WTC11 (cell line): ENCODE results near the gene SNX32. TPM values are rescaled to one million over a fixed set of nuclear protein-coding genes. Genes with fewer than 3 reads are reported as not detected.

Source experiments
- ATAC-seq: fragments of 200-7000 bp; cut with Tn5 transposase; 2 replicates; pipeline ENCODE4 v1.10.0; 2021; ENCODE audit warnings: mild to moderate bottlenecking, moderate library complexity
- CTCF ChIA-PET: fragments of 300-600 bp; sonication (Branson Sonifier 250); formaldehyde crosslinking; loops from one replicate; lab custom pipeline; 2021; ENCODE audit warnings: antibody characterized with exemption; lab: Charles Lee
- POLR2A ChIA-PET: fragments of 350-600 bp; sonication (Branson Sonifier 250); formaldehyde crosslinking; loops from one replicate; lab custom pipeline; 2021; ENCODE audit warnings: antibody characterized with exemption; lab: Charles Lee
- DNase-seq: peaks from one replicate; pipeline ENCODE4 v3.0.0; 2021; ENCODE audit warnings: low spot score
- H3K27ac Mint-ChIP-seq: 2 replicates; pipeline ENCODE4 v1.8.0; 2021; ENCODE audit warnings: mixed read lengths
- H3K27me3 Mint-ChIP-seq: 2 replicates; pipeline ENCODE4 v1.8.0; 2021; ENCODE audit warnings: low read depth, mild to moderate bottlenecking, moderate library complexity, mixed read lengths
- H3K36me3 Mint-ChIP-seq: 2 replicates; pipeline ENCODE4 v1.8.0; 2021; ENCODE audit warnings: mixed read lengths
- H3K4me1 Mint-ChIP-seq: 2 replicates; pipeline ENCODE4 v1.8.0; 2022; ENCODE audit warnings: mixed read lengths
- H3K4me3 Mint-ChIP-seq: 2 replicates; pipeline ENCODE4 v1.8.0; 2021; ENCODE audit warnings: mild to moderate bottlenecking, moderate library complexity, mixed read lengths
- H3K9me3 Mint-ChIP-seq: 2 replicates; pipeline ENCODE4 v1.8.0; 2021; ENCODE audit warnings: mixed read lengths
- NFYB ChIP-seq: sonication (generic); formaldehyde crosslinking; conservative IDR thresholded peaks from 2 replicates; pipeline ENCODE4 v1.8.0; 2022; ENCODE audit warnings: low read depth, missing genetic modification reagents
- OVOL2 ChIP-seq: fragments of 250-450 bp; sonication (Bioruptor Pico); IDR thresholded peaks from 2 replicates; pipeline ENCODE4 v1.9.0; 2021; ENCODE audit warnings: mild to moderate bottlenecking, borderline replicate concordance
- SMAD4 ChIP-seq: sonication (generic); formaldehyde crosslinking; IDR thresholded peaks from 2 replicates; pipeline ENCODE4 v1.8.0; 2022; ENCODE audit warnings: mild to moderate bottlenecking, missing genetic modification reagents
- SP1 ChIP-seq: sonication (generic); formaldehyde crosslinking; conservative IDR thresholded peaks from 2 replicates; pipeline ENCODE4 v1.8.1; 2022; ENCODE audit warnings: missing genetic modification reagents
- ZNF232 ChIP-seq: sonication (generic); formaldehyde crosslinking; IDR thresholded peaks from 2 replicates; pipeline ENCODE4 v1.8.0; 2022; ENCODE audit warnings: mild to moderate bottlenecking, missing genetic modification reagents
- ZNF396 ChIP-seq: fragments of 250-450 bp; sonication (Bioruptor Pico); IDR thresholded peaks from 2 replicates; pipeline ENCODE4 v1.8.0; 2021; ENCODE audit warnings: mild to moderate bottlenecking, moderate library complexity, borderline replicate concordance
- ZNF416 ChIP-seq: fragments of 250-450 bp; sonication (Bioruptor Pico); IDR thresholded peaks from 2 replicates; pipeline ENCODE4 v1.9.0; 2021; ENCODE audit warnings: mild to moderate bottlenecking, inconsistent platforms
- ZNF423 ChIP-seq: fragments of 250-450 bp; sonication (Bioruptor Pico); IDR thresholded peaks from 2 replicates; pipeline ENCODE4 v2.1.2; 2022; ENCODE audit warnings: mild to moderate bottlenecking, moderate library complexity
- total RNA-seq: library from RNA; stranded (reverse); gene quantifications from 3 replicates; pipeline ENCODE4 v1.2.3, GENCODE V29; 2021
- TF ChIP-seq, protein P1 (sequence below): fragments of 250-450 bp; sonication (Bioruptor Pico); IDR thresholded peaks from 2 replicates; pipeline ENCODE4 v1.9.0; 2021; ENCODE audit warnings: mild to moderate bottlenecking, borderline replicate concordance
- TF ChIP-seq, protein P2 (sequence below): fragments of 250-450 bp; sonication (Bioruptor Pico); IDR thresholded peaks from 2 replicates; pipeline ENCODE4 v2.1.2; 2022; ENCODE audit warnings: mild to moderate bottlenecking, moderate library complexity
- TF ChIP-seq, protein P3 (sequence below): sonication (generic); formaldehyde crosslinking; IDR thresholded peaks from 2 replicates; pipeline ENCODE4 v1.8.1; 2022; ENCODE audit warnings: mild to moderate bottlenecking, moderate library complexity, missing genetic modification reagents
- TF ChIP-seq, protein P4 (sequence below): sonication (generic); formaldehyde crosslinking; IDR thresholded peaks from 2 replicates; pipeline ENCODE4 v1.8.1; 2023; ENCODE audit warnings: mild to moderate bottlenecking, missing genetic modification reagents, moderate library complexity
- TF ChIP-seq, protein P5 (sequence below): sonication (generic); formaldehyde crosslinking; IDR thresholded peaks from 2 replicates; pipeline ENCODE4 v1.8.0; 2022; ENCODE audit warnings: mild to moderate bottlenecking, missing genetic modification reagents
- TF ChIP-seq, protein P6 (sequence below): sonication (generic); formaldehyde crosslinking; IDR thresholded peaks from 2 replicates; pipeline ENCODE4 v1.8.1; 2023; ENCODE audit warnings: mild to moderate bottlenecking, missing genetic modification reagents, moderate library complexity

Gene SNX32
- total RNA-seq, 1 experiment from 2014 or later: 2.9 TPM

DNA sequence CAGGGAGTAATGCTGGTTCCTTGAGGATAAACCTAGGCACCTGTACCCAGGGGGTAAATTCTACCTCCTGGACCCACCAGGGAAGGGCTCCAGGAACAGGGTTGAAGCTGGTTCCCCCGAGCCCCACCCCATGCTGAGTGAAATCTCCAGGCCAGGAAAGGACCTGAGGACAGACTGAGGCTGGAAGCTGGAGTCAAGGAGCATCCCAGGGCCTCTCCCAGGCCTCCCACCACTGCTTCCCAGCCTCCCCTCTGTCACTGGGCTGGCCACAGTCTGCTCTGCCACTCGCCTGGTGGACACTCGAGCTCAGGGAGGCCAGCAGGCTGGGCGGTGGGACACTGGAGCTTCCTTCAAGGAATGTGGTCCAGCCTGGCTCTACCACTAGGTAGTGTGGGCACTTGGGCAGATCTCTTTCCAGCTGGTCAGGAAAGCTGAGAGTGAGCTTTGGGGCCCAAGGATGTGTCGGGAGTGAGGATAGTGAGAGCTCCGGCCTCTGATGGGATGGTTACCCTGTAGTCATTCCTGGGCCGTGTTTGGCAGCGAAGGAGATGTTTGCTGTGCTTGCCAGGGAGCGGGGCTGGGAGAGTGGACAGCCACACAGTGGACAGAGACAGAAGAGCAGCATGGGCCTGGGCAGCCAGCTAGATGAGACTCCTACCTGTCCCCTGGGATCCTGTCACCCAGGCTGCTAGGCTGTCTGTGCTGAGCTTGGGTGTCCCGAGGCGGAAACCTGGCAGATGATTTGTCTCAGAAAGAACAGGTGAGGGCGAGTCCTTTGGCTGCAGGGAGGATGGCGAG lies 43.5 kb upstream of the SNX32 start:
- Mint-ChIP-seq H3K27me3 (peaks cover 31% of the 10 kb centered on the region), H3K27ac (peak overlapping the region; percentile 71), H3K4me3 (no peak overlapping the region)
- TF ChIP-seq ZNF423 (CRISPR knock-in tag) (no peak), ZNF416 (CRISPR knock-in tag) (no peak)
- TF ChIP-seq, all 79 proteins: peak for 0
- ATAC-seq: no peak
- POLR2A ChIA-PET: interaction anchor here (0.7 to 2.1 kb wide), 3 partner anchors 10 to 25 kb away, joined by 3 to 6 read pairs (median 3); no protein-coding TSS in a partner anchor
- no peak for DNase-seq
- peaks cover 5% of the 10 kb centered on the region; the same call in 1 of the 2 replicates for H3K36me3 Mint-ChIP-seq
- no peaks in the 10 kb centered on the region for H3K9me3 Mint-ChIP-seq
- CTCF ChIA-PET: interaction anchor here (0.5 to 8.5 kb wide), 11 partner anchors 8 to 110 kb away, joined by 3 to 151 read pairs (median 6); partner anchors contain the start of genes AP5B1, FIBP and MUS81
- peaks cover 38% of the 10 kb centered on the region for H3K4me1 Mint-ChIP-seq

DNA sequence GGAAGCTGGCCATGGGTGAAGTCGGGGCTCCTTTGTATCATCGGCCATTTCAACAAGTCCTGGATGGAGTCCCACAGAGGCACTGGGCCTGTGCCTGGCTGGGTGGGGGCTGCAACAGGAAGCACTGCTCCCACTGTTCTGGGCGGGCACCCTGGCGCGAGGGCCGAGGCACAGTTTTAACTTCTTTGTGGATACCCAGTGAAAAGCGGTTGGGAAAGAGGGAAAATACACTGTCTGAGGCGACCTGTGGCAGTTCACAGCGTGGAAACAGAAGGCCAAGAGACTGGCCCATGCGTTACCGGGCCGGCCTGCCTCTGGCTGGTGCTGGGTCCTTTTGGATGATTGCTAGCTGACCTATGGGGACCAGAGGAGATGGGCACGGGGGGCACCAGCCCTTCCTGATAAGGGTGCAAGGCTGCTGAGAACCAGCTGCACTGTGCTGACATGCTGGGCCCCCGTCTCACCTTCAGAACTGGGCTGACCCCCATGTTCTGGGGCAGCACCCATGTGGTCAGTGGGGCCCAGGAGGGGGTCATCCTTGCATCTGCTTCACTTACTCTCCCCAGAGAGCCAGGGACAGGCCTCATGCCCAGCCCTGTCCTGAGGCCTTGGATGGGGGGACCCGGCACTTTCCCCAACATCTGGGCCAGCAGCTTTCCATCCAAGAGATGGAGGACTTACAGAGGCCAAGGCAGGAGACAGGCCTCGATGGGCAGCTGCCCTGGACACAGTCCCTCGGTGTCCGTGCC lies 42.7 kb upstream of the SNX32 start:
- no peaks in the 10 kb centered on the region for H3K9me3 Mint-ChIP-seq
- H3K4me1 Mint-ChIP-seq: peaks cover 32% of the 10 kb centered on the region
- H3K27me3 Mint-ChIP-seq: peaks cover 23% of the 10 kb centered on the region
- peaks cover 5% of the 10 kb centered on the region; the same call in 1 of the 2 replicates for H3K36me3 Mint-ChIP-seq
- CTCF ChIA-PET: interaction anchor here (1.0 to 8.5 kb wide), 10 partner anchors 8 to 254 kb away, joined by 4 to 151 read pairs (median 6); partner anchors contain the start of genes AP5B1, FIBP and MUS81
- POLR2A ChIA-PET: interaction anchor here (1.2 kb wide), 1 partner anchor 13 kb away, joined by 3 read pairs; no protein-coding TSS in a partner anchor
- no peak for DNase-seq
- no peak for ATAC-seq
- TF ChIP-seq, protein P1, sequence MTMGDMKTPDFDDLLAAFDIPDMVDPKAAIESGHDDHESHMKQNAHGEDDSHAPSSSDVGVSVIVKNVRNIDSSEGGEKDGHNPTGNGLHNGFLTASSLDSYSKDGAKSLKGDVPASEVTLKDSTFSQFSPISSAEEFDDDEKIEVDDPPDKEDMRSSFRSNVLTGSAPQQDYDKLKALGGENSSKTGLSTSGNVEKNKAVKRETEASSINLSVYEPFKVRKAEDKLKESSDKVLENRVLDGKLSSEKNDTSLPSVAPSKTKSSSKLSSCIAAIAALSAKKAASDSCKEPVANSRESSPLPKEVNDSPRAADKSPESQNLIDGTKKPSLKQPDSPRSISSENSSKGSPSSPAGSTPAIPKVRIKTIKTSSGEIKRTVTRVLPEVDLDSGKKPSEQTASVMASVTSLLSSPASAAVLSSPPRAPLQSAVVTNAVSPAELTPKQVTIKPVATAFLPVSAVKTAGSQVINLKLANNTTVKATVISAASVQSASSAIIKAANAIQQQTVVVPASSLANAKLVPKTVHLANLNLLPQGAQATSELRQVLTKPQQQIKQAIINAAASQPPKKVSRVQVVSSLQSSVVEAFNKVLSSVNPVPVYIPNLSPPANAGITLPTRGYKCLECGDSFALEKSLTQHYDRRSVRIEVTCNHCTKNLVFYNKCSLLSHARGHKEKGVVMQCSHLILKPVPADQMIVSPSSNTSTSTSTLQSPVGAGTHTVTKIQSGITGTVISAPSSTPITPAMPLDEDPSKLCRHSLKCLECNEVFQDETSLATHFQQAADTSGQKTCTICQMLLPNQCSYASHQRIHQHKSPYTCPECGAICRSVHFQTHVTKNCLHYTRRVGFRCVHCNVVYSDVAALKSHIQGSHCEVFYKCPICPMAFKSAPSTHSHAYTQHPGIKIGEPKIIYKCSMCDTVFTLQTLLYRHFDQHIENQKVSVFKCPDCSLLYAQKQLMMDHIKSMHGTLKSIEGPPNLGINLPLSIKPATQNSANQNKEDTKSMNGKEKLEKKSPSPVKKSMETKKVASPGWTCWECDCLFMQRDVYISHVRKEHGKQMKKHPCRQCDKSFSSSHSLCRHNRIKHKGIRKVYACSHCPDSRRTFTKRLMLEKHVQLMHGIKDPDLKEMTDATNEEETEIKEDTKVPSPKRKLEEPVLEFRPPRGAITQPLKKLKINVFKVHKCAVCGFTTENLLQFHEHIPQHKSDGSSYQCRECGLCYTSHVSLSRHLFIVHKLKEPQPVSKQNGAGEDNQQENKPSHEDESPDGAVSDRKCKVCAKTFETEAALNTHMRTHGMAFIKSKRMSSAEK (CRISPR knock-in tag): no peak
- TF ChIP-seq, protein P2, sequence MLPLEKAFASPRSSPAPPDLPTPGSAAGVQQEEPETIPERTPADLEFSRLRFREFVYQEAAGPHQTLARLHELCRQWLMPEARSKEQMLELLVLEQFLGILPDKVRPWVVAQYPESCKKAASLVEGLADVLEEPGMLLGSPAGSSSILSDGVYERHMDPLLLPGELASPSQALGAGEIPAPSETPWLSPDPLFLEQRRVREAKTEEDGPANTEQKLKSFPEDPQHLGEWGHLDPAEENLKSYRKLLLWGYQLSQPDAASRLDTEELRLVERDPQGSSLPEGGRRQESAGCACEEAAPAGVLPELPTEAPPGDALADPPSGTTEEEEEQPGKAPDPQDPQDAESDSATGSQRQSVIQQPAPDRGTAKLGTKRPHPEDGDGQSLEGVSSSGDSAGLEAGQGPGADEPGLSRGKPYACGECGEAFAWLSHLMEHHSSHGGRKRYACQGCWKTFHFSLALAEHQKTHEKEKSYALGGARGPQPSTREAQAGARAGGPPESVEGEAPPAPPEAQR: no peak
- TF ChIP-seq OVOL2 (no peak), ZNF416 (CRISPR knock-in tag) (no peak)
- 0 out of 2 replicates have a peak overlapping the region, but pooled peaks have one; percentile 49 for H3K27ac Mint-ChIP-seq
- no peak overlapping the region for H3K4me3 Mint-ChIP-seq

DNA sequence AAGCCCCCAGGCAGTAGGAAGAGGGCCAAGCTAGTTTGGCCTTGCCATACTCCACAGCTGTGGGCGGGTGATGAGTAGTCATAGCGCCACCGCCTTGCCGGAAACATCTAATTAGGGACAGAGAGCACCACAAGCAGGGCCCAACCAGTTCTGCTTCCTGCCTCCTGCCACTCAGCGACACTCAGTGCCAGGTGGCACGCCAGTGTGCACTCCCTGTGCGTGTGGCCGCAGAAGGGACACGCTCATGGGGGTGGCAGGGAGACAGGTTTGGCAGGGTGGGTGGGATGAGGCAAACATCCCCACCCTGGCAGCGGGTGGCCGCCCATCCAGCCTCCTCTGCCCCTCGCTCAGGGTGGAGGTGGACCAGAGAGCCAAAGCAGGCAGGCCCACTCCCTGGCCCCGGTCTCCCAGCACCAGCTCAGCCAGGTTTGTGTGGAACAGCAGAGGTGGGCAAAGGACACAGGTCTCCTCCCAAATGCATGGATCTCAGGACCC lies 42.0 kb upstream of the SNX32 start:
- H3K36me3 Mint-ChIP-seq: peaks cover 5% of the 10 kb centered on the region; the same call in 1 of the 2 replicates
- H3K4me3 Mint-ChIP-seq: no peak overlapping the region
- TF ChIP-seq, protein P3, sequence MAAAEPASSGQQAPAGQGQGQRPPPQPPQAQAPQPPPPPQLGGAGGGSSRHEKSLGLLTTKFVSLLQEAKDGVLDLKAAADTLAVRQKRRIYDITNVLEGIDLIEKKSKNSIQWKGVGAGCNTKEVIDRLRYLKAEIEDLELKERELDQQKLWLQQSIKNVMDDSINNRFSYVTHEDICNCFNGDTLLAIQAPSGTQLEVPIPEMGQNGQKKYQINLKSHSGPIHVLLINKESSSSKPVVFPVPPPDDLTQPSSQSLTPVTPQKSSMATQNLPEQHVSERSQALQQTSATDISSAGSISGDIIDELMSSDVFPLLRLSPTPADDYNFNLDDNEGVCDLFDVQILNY (CRISPR knock-in tag): no peak
- TF ChIP-seq SMAD4 (CRISPR knock-in tag): 0 out of 2 replicates have a peak, but pooled peaks have one; percentile 30
- H3K27ac Mint-ChIP-seq: no peak overlapping the region
- H3K9me3 Mint-ChIP-seq: no peaks in the 10 kb centered on the region
- ChIA-PET CTCF (interaction anchor here (1.0 to 8.5 kb wide), 4 partner anchors 10 to 253 kb away, joined by 4 to 151 read pairs (median 4); partner anchors contain the start of gene AP5B1), POLR2A (no interaction called here)
- ATAC-seq (no peak), DNase-seq (no peak)
- H3K4me1 Mint-ChIP-seq: peaks cover 32% of the 10 kb centered on the region
- H3K27me3 Mint-ChIP-seq: peaks cover 18% of the 10 kb centered on the region

DNA sequence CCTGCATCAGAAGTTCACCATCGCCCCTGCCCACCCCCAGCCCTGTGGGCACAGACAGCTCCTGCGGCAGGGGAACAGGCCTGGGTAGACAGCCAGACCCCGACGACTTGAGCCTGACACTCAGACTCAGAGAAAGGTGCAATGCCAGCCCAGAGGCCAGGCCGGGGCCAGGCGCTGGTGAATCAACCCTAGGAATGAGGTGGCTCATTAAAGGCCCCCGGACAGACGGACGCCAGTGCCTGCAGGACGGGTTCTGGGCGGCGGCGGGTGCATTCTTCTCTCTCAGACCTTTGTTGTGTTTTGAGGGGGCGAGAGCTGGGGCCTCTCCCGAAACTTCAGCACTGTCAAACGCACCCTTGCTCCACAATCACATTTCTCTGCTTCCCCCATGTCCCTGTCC lies 41.3 kb upstream of the SNX32 start:
- H3K4me1 Mint-ChIP-seq: peaks cover 38% of the 10 kb centered on the region
- ATAC-seq (no peak), DNase-seq (no peak)
- CTCF ChIA-PET: interaction anchor here (1.5 to 8.5 kb wide), 2 partner anchors 13 to 48 kb away, joined by 4 to 151 read pairs; partner anchors contain the start of gene AP5B1
- peak overlapping the region; percentile 83 for H3K27ac Mint-ChIP-seq
- POLR2A ChIA-PET: no interaction called here
- no peaks in the 10 kb centered on the region for H3K9me3 Mint-ChIP-seq
- H3K36me3 Mint-ChIP-seq: peaks cover 5% of the 10 kb centered on the region; the same call in 1 of the 2 replicates
- peaks cover 13% of the 10 kb centered on the region for H3K27me3 Mint-ChIP-seq
- H3K4me3 Mint-ChIP-seq: no peak overlapping the region
- TF ChIP-seq SP1 (CRISPR knock-in tag): no peak
- TF ChIP-seq, protein P4, sequence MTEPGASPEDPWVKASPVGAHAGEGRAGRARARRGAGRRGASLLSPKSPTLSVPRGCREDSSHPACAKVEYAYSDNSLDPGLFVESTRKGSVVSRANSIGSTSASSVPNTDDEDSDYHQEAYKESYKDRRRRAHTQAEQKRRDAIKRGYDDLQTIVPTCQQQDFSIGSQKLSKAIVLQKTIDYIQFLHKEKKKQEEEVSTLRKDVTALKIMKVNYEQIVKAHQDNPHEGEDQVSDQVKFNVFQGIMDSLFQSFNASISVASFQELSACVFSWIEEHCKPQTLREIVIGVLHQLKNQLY (CRISPR knock-in tag): no peak
- TF ChIP-seq ZNF232 (CRISPR knock-in tag): no peak
- TF ChIP-seq, protein P5, sequence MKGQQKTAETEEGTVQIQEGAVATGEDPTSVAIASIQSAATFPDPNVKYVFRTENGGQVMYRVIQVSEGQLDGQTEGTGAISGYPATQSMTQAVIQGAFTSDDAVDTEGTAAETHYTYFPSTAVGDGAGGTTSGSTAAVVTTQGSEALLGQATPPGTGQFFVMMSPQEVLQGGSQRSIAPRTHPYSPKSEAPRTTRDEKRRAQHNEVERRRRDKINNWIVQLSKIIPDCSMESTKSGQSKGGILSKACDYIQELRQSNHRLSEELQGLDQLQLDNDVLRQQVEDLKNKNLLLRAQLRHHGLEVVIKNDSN (CRISPR knock-in tag): no peak
- no peak for TF ChIP-seq NFYB (CRISPR knock-in tag)
- TF ChIP-seq, protein P6, sequence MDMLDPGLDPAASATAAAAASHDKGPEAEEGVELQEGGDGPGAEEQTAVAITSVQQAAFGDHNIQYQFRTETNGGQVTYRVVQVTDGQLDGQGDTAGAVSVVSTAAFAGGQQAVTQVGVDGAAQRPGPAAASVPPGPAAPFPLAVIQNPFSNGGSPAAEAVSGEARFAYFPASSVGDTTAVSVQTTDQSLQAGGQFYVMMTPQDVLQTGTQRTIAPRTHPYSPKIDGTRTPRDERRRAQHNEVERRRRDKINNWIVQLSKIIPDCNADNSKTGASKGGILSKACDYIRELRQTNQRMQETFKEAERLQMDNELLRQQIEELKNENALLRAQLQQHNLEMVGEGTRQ: no peak
- TF ChIP-seq ZNF396 (CRISPR knock-in tag): no peak
